Gastroesophageal sphincter (tissue), 4 donors: Measurements from ENCODE around the gene ANAPC2. TPM values are rescaled to one million over a fixed set of nuclear protein-coding genes. Genes with fewer than 3 reads are reported as not detected.

Source experiments
- ATAC-seq: fragments of 150-250 bp; one replicate; pipeline ENCODE4 v1.9.1; 2016; ENCODE audit warnings: mild to moderate bottlenecking, moderate library complexity
- H3K27ac ChIP-seq, 4 donors: fragments of 200-600 bp; sonication (generic) in 3 of 4; 1 replicate in 3 of 4; 2 replicates in 1 of 4; pipeline ENCODE4 v1.5.1; 2016 to 2019
- H3K27me3 ChIP-seq: fragments of 200-600 bp; sonication (generic); one replicate; pipeline ENCODE4 v1.5.1; 2019
- H3K36me3 ChIP-seq, 2 donors: fragments of 200-600 bp; sonication (generic); one replicate each; pipeline ENCODE4 v1.5.1; 2019; ENCODE audit warnings: control low read depth in 1 of 2
- H3K4me1 ChIP-seq, 3 donors: fragments of 200-600 bp; sonication (generic); 1 replicate in 2 of 3; 2 replicates in 1 of 3; pipeline ENCODE4 v1.5.1; 2016 to 2019; ENCODE audit warnings: control low read depth in 2 of 3
- H3K4me3 ChIP-seq, 2 donors: fragments of 200-600 bp; sonication (generic); one replicate each; pipeline ENCODE4 v1.5.1; 2019; ENCODE audit warnings: mild to moderate bottlenecking in 1 of 2, moderate library complexity in 1 of 2
- H3K9me3 ChIP-seq, 3 donors: fragments of 200-600 bp; sonication (generic); one replicate each; pipeline ENCODE4 v1.5.1; 2017 to 2019; ENCODE audit warnings: control low read depth in 2 of 3
- EP300 ChIP-seq: sonication (generic); formaldehyde crosslinking; IDR thresholded peaks from one replicate; pipeline ENCODE4 v1.6.1; 2017; ENCODE audit warnings: antibody characterized with exemption, mild to moderate bottlenecking
- POLR2A ChIP-seq, 2 donors: fragments of 450-650 bp; IDR thresholded peaks; one replicate each; pipeline ENCODE4 v1.6.1; 2017; ENCODE audit warnings: antibody characterized with exemption in 2 of 2, mild to moderate bottlenecking in 2 of 2, moderate library complexity in 1 of 2
- POLR2AphosphoS5 ChIP-seq: sonication (generic); formaldehyde crosslinking; IDR thresholded peaks from one replicate; pipeline ENCODE4 v1.6.1; 2017; ENCODE audit warnings: antibody characterized with exemption
- WGBS, 2 donors: methylation state at CpG; one replicate each; pipeline ENCODE4 v1.1.5; 2018; ENCODE audit warnings: low coverage in 1 of 2; 5-methylcytosine and 5-hydroxymethylcytosine counted together
- total RNA-seq, 4 donors: library from RNA; depleted of rRNA; stranded (reverse); fragments of >200 nt; gene quantifications; one replicate each; pipeline ENCODE4 v1.1.0, GENCODE V29; 2016
- TF ChIP-seq, protein P1 (sequence below), 4 experiments: fragments of 200-600 bp in 2 of 4; fragments of 450-650 bp in 2 of 4; sonication (generic) in 1 of 4; IDR thresholded peaks; one replicate each; pipeline ENCODE4 v1.5.1; 2017 to 2019; ENCODE audit warnings: antibody characterized with exemption in 4 of 4, mild to moderate bottlenecking in 2 of 4, moderate library complexity in 2 of 4

ANAPC2 gene
- total RNA-seq, 4 donors from 2014 or later, result 11.9 to 32.1 (median 23.7) TPM

DNA sequence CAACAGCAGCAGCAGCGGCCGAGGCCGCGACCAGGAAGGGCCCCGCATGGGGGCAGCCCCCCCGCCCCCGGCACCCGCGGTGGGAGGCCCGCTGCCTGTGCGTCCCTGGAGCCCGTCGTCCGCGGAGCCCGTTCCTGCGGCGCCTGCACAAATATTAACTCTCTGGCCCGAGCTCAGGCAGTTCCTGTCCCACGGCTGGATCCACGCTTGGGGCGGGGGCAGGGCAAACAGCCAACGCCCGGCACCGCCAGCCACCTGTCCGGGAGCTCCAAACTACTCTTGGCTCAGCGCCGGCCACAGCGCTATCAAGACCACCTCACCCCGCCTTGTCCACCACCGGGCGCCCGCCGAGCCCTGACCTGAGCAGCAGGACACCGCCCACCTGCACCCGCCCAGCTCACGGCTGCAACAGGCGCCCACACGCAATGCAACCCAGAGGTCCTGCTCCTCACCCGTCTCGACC is 18.4 kb downstream of the ANAPC2 start, which contains the start of gene LRRC26:
Gene LRRC26, minus strand, starts transcription at position 156 of the 463 bp plus-strand sequence. Its CDS starts 108 bp downstream, at position 48.
- WGBS, 2 donors, result 0% methylated on average over 2 of the region's 41 CpGs; no CpG with 5 or more reads in 1 of the 2 donors
- Histone ChIP-seq H3K4me1 (peaks cover 5 to 32% (median 25%) of the 10 kb centered on the region in 3 donors), H3K36me3 (no peaks in the 10 kb centered on the region), H3K4me3 (peak within 1 kb of the TSS in 1 of 2 donors; percentile 48), H3K27me3 (peaks cover 97% of the 10 kb centered on the region), H3K27ac (no peak within 1 kb of the TSS), H3K9me3 (no peaks in the 10 kb centered on the region)
- no peak for ATAC-seq
- TF ChIP-seq POLR2A (IDR thresholded peaks at IDR 0.05), result no peak
- TF ChIP-seq POLR2AphosphoS5, result no peak
- TF ChIP-seq, protein P1, sequence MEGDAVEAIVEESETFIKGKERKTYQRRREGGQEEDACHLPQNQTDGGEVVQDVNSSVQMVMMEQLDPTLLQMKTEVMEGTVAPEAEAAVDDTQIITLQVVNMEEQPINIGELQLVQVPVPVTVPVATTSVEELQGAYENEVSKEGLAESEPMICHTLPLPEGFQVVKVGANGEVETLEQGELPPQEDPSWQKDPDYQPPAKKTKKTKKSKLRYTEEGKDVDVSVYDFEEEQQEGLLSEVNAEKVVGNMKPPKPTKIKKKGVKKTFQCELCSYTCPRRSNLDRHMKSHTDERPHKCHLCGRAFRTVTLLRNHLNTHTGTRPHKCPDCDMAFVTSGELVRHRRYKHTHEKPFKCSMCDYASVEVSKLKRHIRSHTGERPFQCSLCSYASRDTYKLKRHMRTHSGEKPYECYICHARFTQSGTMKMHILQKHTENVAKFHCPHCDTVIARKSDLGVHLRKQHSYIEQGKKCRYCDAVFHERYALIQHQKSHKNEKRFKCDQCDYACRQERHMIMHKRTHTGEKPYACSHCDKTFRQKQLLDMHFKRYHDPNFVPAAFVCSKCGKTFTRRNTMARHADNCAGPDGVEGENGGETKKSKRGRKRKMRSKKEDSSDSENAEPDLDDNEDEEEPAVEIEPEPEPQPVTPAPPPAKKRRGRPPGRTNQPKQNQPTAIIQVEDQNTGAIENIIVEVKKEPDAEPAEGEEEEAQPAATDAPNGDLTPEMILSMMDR (IDR thresholded peaks at IDR 0.05), result no peak
- TF ChIP-seq EP300, result no peak

DNA sequence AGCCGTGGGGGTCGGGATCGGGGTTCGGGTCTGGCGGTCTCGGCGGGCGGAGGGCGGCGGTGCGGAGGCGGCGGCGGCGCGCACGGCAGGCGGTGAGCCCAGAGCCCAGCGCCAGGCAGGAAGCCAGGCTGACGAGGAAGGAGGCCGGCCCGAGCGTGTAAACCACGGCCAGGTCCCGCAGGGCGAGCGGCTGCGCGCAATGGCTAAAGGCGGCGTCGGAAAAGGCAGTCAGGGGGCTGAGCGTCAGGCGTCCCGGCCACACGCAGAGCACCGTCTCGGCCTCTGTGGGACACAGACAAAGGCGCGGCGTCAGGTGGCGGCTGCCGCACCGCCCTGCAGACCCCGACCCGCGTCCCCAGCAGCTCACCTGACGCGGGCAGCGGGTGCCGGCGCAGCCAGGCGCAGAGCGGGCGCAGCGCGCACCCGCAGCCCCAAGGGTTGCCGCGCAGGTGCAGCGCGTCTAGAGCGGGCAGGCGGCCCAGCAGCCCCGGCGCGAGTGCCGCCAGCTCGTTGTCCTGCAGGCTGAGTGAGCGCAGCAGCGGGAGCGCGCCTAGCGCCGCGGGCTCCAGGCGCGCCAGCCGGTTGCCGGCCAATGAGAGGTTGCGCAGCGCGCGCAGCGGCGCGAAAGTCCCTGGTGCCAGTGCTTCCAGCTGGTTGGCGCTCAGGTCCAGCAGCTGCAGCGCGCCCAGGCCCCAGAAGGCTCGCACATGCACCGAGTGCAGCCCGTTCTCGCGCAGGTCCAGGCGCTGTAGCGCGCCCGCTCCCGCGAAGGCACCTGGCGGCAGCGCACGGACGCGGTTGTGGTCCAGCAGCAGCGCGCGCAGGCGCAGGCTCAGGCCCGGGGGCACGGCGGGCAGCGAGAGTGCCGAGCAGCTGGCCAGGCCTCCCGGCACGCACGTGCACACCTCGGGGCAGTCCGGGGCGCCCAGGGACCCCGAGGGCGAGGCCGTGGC is 19.2 kb downstream of the ANAPC2 start:
- Histone ChIP-seq H3K27me3 (peaks cover 100% of the 10 kb centered on the region), H3K4me3 (peak overlapping the region in 1 of 2 donors; percentile 48), H3K4me1 (peaks cover 5 to 31% (median 25%) of the 10 kb centered on the region in 3 donors), H3K9me3 (no peaks in the 10 kb centered on the region), H3K27ac (no peak overlapping the region), H3K36me3 (no peaks in the 10 kb centered on the region)
- ATAC-seq, result peak; percentile 14
- 0% methylated on average over 3 of the region's 124 CpGs; no CpG with 5 or more reads in 1 of the 2 donors for WGBS, 2 donors
- TF ChIP-seq POLR2A (IDR thresholded peaks at IDR 0.05), result no peak
- TF ChIP-seq, protein P1 (IDR thresholded peaks at IDR 0.05), result no peak
- TF ChIP-seq POLR2AphosphoS5, result no peak
- no peak for TF ChIP-seq EP300

DNA sequence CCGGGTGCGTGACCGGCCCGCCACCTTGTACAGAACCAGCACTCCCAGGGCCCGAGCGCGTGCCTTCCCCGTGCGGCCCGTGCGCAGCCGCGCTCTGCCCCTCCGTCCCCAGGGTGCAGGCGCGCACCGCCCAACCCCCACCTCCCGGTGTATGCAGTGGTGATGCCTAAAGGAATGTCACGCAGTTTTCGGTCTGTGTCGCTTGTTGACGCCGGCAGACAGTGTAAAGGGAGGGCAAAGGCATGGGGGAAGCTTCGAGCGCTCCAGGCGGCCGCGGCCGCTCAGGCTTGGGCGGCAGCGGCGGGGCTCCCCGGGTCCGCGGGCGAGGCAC is 19.8 kb downstream of the ANAPC2 start:
- H3K36me3 ChIP-seq, result no peaks in the 10 kb centered on the region
- 0% methylated on average over 2 of the region's 36 CpGs; no CpG with 5 or more reads in 1 of the 2 donors for WGBS, 2 donors

DNA sequence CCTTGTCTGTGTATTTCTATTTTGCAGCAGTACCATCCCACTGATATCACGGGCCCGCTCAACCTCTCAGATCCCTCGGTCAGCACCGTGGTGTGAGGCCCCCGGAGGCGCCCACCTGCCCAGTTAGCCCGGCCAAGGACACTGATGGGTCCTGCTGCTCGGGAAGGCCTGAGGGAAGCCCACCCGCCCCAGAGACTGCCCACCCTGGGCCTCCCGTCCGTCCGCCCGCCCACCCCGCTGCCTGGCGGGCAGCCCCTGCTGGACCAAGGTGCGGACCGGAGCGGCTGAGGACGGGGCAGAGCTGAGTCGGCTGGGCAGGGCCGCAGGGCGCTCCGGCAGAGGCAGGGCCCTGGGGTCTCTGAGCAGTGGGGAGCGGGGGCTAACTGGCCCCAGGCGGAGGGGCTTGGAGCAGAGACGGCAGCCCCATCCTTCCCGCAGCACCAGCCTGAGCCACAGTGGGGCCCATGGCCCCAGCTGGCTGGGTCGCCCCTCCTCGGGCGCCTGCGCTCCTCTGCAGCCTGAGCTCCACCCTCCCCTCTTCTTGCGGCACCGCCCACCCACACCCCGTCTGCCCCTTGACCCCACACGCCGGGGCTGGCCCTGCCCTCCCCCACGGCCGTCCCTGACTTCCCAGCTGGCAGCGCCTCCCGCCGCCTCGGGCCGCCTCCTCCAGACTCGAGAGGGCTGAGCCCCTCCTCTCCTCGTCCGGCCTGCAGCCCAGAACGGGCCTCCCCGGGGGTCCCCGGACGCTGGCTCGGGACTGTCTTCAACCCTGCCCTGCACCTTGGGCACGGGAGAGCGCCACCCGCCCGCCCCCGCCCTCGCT is 20.4 kb downstream of the ANAPC2 start:
- no CpG with 5 or more reads among the region's 57 CpGs for WGBS, 2 donors
- peaks cover 100% of the 10 kb centered on the region for H3K27me3 ChIP-seq
- H3K36me3 ChIP-seq, result no peaks in the 10 kb centered on the region
- no peak for ATAC-seq
- H3K27ac ChIP-seq, result no peak overlapping the region
- H3K4me3 ChIP-seq, result peak overlapping the region in 1 of 2 donors; percentile 48
- no peaks in the 10 kb centered on the region for H3K9me3 ChIP-seq
- TF ChIP-seq POLR2AphosphoS5 (no peak), POLR2A (IDR thresholded peaks at IDR 0.05) (no peak)
- H3K4me1 ChIP-seq, result peaks cover 5 to 41% (median 30%) of the 10 kb centered on the region in 3 donors

More for the DNA sequence above, 19.8 kb downstream of the ANAPC2 start:
- Histone ChIP-seq H3K27ac (no peak overlapping the region), H3K27me3 (peaks cover 100% of the 10 kb centered on the region), H3K4me3 (peak overlapping the region in 1 of 2 donors; percentile 48), H3K9me3 (no peaks in the 10 kb centered on the region), H3K4me1 (peaks cover 5 to 36% (median 25%) of the 10 kb centered on the region in 3 donors)
- no peak for ATAC-seq
- no peak for TF ChIP-seq EP300
- TF ChIP-seq POLR2AphosphoS5, result no peak
- no peak for TF ChIP-seq POLR2A (IDR thresholded peaks at IDR 0.05)
- TF ChIP-seq, protein P1 (IDR thresholded peaks at IDR 0.05), result no peak

DNA sequence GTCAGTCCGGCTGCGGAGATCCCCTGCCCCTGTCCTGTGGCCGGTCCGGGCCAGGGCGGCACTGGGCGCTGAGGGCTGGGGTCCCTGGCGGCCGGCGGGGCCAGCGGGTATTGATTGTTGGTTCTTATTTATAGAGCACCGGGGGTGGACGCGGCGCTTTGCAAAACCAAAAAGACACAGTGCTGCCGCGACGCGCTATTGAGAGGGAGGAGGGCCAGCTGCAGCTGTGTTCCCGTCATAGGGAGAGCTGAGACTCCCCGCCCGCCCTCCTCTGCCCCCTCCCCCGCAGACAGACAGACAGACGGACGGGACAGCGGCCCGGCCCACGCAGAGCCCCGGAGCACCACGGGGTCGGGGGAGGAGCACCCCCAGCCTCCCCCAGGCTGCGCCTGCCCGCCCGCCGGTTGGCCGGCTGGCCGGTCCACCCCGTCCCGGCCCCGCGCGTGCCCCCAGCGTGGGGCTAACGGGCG is 21.0 kb downstream of the ANAPC2 start:
- no peak overlapping the region for H3K4me3 ChIP-seq
- no CpG with 5 or more reads among the region's 44 CpGs for WGBS, 2 donors

More for the DNA sequence above, 21.0 kb downstream of the ANAPC2 start:
- no peak for ATAC-seq
- TF ChIP-seq EP300 (no peak), POLR2AphosphoS5 (no peak), POLR2A (IDR thresholded peaks at IDR 0.05) (no peak)
- TF ChIP-seq, protein P1 (IDR thresholded peaks at IDR 0.05), result no peak
- H3K9me3 ChIP-seq, result no peaks in the 10 kb centered on the region
- H3K27ac ChIP-seq, result no peak overlapping the region
- peaks cover 100% of the 10 kb centered on the region for H3K27me3 ChIP-seq
- H3K36me3 ChIP-seq, result no peaks in the 10 kb centered on the region
- H3K4me1 ChIP-seq, result peaks cover 5 to 48% (median 36%) of the 10 kb centered on the region in 3 donors
